GM12878 (cell line): ENCODE data around the gene CEP63.

Source experiments
- ATF7 ChIP-seq: fragments of 450-650 bp; IDR thresholded peaks from 2 replicates; pipeline ENCODE4 v1.6.1; 2016; ENCODE audit warnings: low read depth, mild to moderate bottlenecking
- BACH1 ChIP-seq: fragments of 450-650 bp; IDR thresholded peaks from 2 replicates; pipeline ENCODE4 v1.6.1; 2017; ENCODE audit warnings: mild to moderate bottlenecking, borderline replicate concordance
- BMI1 ChIP-seq: fragments of 450-650 bp; IDR thresholded peaks from 2 replicates; pipeline ENCODE4 v1.6.1; 2016; ENCODE audit warnings: mild to moderate bottlenecking, moderate library complexity, borderline replicate concordance
- IKZF2 ChIP-seq, 2 experiments: fragments of 450-650 bp; IDR thresholded peaks; 2 replicates each; pipeline ENCODE4 v1.6.1; 2017; ENCODE audit warnings: mild to moderate bottlenecking in 2 of 2, moderate library complexity in 2 of 2
- LARP7 ChIP-seq: fragments of 450-650 bp; IDR thresholded peaks from 2 replicates; pipeline ENCODE4 v1.6.1; 2017; ENCODE audit warnings: mild to moderate bottlenecking
- POLR2AphosphoS2 ChIP-seq: IDR thresholded peaks from 2 replicates; pipeline ENCODE4 v1.6.1; 2011; ENCODE audit warnings: low read depth, mild to moderate bottlenecking, low read length, improper control_type of control experiment, moderate library complexity
- SIX5 ChIP-seq: IDR thresholded peaks from 2 replicates; pipeline ENCODE4 v1.6.1; 2011; ENCODE audit warnings: mild to moderate bottlenecking, low read depth, low read length, moderate library complexity; ENCODE audit not compliant: severe bottlenecking
- SMC3 ChIP-seq: IDR thresholded peaks from 2 replicates; pipeline ENCODE4 v1.6.1; 2011; ENCODE audit warnings: low read length, improper control_type of control experiment, borderline replicate concordance
- ZZZ3 ChIP-seq: IDR thresholded peaks from 2 replicates; pipeline ENCODE4 v1.6.1; 2011; ENCODE audit warnings: low read depth; ENCODE audit not compliant: control insufficient read depth, insufficient read length
- TF ChIP-seq, protein P1 (sequence below): fragments of 150-350 bp; IDR thresholded peaks from 2 replicates; pipeline ENCODE4 v1.6.1; 2016; ENCODE audit warnings: low read depth, low read length
- TF ChIP-seq, protein P2 (sequence below): IDR thresholded peaks from 2 replicates; pipeline ENCODE4 v1.6.1; 2011; ENCODE audit warnings: mild to moderate bottlenecking, low read depth, low read length, moderate library complexity; ENCODE audit not compliant: insufficient replicate concordance
- TF ChIP-seq, protein P3 (sequence below), 3 experiments: IDR thresholded peaks in 2 of 3; conservative IDR thresholded peaks in 1 of 3; 2 replicates each; pipeline ENCODE4 v1.5.1; 2011; ENCODE audit warnings: low read depth in 3 of 3, low read length in 3 of 3, mild to moderate bottlenecking in 3 of 3, control low read depth in 2 of 3, moderate library complexity in 2 of 3, inconsistent platforms in 1 of 3, mixed read lengths in 1 of 3; ENCODE audit not compliant: control insufficient read depth in 2 of 3, insufficient read depth in 1 of 3; ENCODE audit errors: extremely low read depth in 1 of 3
- TF ChIP-seq, protein P4 (sequence below): fragments of 450-650 bp; IDR thresholded peaks from 2 replicates; pipeline ENCODE4 v1.6.1; 2017; ENCODE audit warnings: antibody characterized with exemption, mild to moderate bottlenecking, moderate library complexity
- TF ChIP-seq, protein P5 (sequence below): fragments of 450-650 bp; IDR thresholded peaks from 2 replicates; pipeline ENCODE4 v1.6.1; 2017; ENCODE audit warnings: mild to moderate bottlenecking

DNA sequence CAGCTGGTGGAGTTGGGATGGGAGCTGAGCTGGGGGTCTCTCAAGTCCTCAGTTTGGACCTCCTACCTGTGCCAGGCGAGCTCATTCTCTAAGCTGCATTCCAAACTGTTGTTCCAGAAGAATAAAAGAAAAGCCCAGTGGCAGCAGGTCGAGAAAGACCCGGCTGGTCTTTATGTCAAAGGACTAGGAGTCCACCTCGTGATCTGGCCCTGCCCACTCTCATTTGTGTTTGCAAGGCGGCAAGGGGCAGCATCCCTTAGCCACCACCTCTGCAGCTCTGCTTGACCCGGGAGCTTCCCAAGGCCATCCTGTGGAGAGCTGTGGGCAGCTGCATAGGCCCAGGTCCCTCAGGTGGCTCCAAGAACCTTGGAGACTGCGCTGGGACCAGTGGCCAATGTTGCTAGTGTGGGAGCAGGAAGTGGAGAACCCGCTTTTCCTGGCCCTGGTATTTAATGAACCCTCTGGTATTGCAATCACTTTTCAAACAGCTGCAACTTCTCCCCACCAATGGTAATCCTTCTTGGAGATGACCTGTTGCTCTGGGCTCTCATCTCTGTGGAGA is 134.1 kb downstream of the CEP63 start:
- TF ChIP-seq ZZZ3 (no peak), BACH1 (no peak), SMC3 (no peak), IKZF2 (IDR thresholded peaks at IDR 0.05) (no peak), BMI1 (no peak), SIX5 (no peak), ATF7 (no peak), LARP7 (no peak), POLR2AphosphoS2 (no peak)
- TF ChIP-seq, protein P1, sequence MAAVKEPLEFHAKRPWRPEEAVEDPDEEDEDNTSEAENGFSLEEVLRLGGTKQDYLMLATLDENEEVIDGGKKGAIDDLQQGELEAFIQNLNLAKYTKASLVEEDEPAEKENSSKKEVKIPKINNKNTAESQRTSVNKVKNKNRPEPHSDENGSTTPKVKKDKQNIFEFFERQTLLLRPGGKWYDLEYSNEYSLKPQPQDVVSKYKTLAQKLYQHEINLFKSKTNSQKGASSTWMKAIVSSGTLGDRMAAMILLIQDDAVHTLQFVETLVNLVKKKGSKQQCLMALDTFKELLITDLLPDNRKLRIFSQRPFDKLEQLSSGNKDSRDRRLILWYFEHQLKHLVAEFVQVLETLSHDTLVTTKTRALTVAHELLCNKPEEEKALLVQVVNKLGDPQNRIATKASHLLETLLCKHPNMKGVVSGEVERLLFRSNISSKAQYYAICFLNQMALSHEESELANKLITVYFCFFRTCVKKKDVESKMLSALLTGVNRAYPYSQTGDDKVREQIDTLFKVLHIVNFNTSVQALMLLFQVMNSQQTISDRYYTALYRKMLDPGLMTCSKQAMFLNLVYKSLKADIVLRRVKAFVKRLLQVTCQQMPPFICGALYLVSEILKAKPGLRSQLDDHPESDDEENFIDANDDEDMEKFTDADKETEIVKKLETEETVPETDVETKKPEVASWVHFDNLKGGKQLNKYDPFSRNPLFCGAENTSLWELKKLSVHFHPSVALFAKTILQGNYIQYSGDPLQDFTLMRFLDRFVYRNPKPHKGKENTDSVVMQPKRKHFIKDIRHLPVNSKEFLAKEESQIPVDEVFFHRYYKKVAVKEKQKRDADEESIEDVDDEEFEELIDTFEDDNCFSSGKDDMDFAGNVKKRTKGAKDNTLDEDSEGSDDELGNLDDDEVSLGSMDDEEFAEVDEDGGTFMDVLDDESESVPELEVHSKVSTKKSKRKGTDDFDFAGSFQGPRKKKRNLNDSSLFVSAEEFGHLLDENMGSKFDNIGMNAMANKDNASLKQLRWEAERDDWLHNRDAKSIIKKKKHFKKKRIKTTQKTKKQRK = no peak
- TF ChIP-seq, protein P2, sequence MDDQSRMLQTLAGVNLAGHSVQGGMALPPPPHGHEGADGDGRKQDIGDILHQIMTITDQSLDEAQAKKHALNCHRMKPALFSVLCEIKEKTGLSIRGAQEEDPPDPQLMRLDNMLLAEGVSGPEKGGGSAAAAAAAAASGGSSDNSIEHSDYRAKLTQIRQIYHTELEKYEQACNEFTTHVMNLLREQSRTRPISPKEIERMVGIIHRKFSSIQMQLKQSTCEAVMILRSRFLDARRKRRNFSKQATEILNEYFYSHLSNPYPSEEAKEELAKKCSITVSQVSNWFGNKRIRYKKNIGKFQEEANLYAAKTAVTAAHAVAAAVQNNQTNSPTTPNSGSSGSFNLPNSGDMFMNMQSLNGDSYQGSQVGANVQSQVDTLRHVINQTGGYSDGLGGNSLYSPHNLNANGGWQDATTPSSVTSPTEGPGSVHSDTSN = no peak
- TF ChIP-seq, protein P3, sequence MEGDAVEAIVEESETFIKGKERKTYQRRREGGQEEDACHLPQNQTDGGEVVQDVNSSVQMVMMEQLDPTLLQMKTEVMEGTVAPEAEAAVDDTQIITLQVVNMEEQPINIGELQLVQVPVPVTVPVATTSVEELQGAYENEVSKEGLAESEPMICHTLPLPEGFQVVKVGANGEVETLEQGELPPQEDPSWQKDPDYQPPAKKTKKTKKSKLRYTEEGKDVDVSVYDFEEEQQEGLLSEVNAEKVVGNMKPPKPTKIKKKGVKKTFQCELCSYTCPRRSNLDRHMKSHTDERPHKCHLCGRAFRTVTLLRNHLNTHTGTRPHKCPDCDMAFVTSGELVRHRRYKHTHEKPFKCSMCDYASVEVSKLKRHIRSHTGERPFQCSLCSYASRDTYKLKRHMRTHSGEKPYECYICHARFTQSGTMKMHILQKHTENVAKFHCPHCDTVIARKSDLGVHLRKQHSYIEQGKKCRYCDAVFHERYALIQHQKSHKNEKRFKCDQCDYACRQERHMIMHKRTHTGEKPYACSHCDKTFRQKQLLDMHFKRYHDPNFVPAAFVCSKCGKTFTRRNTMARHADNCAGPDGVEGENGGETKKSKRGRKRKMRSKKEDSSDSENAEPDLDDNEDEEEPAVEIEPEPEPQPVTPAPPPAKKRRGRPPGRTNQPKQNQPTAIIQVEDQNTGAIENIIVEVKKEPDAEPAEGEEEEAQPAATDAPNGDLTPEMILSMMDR (IDR thresholded peaks at IDR 0.05 in 2 of 3, conservative IDR thresholded peaks at IDR 0.05 in 1 of 3; ENCODE audit: control insufficient read depth in 2 of 3, extremely low read depth in 1 of 3, insufficient read depth in 1 of 3, low read depth in 3 of 3, low read length in 3 of 3) = no peak
- TF ChIP-seq, protein P4, sequence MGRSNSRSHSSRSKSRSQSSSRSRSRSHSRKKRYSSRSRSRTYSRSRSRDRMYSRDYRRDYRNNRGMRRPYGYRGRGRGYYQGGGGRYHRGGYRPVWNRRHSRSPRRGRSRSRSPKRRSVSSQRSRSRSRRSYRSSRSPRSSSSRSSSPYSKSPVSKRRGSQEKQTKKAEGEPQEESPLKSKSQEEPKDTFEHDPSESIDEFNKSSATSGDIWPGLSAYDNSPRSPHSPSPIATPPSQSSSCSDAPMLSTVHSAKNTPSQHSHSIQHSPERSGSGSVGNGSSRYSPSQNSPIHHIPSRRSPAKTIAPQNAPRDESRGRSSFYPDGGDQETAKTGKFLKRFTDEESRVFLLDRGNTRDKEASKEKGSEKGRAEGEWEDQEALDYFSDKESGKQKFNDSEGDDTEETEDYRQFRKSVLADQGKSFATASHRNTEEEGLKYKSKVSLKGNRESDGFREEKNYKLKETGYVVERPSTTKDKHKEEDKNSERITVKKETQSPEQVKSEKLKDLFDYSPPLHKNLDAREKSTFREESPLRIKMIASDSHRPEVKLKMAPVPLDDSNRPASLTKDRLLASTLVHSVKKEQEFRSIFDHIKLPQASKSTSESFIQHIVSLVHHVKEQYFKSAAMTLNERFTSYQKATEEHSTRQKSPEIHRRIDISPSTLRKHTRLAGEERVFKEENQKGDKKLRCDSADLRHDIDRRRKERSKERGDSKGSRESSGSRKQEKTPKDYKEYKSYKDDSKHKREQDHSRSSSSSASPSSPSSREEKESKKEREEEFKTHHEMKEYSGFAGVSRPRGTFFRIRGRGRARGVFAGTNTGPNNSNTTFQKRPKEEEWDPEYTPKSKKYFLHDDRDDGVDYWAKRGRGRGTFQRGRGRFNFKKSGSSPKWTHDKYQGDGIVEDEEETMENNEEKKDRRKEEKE = no peak
- TF ChIP-seq, protein P5, sequence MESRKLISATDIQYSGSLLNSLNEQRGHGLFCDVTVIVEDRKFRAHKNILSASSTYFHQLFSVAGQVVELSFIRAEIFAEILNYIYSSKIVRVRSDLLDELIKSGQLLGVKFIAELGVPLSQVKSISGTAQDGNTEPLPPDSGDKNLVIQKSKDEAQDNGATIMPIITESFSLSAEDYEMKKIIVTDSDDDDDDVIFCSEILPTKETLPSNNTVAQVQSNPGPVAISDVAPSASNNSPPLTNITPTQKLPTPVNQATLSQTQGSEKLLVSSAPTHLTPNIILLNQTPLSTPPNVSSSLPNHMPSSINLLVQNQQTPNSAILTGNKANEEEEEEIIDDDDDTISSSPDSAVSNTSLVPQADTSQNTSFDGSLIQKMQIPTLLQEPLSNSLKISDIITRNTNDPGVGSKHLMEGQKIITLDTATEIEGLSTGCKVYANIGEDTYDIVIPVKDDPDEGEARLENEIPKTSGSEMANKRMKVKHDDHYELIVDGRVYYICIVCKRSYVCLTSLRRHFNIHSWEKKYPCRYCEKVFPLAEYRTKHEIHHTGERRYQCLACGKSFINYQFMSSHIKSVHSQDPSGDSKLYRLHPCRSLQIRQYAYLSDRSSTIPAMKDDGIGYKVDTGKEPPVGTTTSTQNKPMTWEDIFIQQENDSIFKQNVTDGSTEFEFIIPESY = no peak
